Peyer's patch (tissue), 4 donors: ENCODE measurements around the gene GNB1L.

Experiments used
- POLR2A ChIP-seq, 2 donors: fragments of 450-650 bp; IDR thresholded peaks; one replicate each; pipeline ENCODE4 v1.5.1; 2017; ENCODE audit warnings: antibody characterized with exemption in 2 of 2, mild to moderate bottlenecking in 2 of 2, moderate library complexity in 2 of 2
- TF ChIP-seq, protein P1 (sequence below), 6 experiments: fragments of 450-650 bp in 4 of 6; fragments of 200-600 bp in 2 of 6; sonication (generic) in 1 of 6; IDR thresholded peaks; one replicate each; pipeline ENCODE4 v1.5.1; 2017 to 2019; ENCODE audit warnings: antibody characterized with exemption in 6 of 6, mild to moderate bottlenecking in 3 of 6, moderate library complexity in 1 of 6

DNA sequence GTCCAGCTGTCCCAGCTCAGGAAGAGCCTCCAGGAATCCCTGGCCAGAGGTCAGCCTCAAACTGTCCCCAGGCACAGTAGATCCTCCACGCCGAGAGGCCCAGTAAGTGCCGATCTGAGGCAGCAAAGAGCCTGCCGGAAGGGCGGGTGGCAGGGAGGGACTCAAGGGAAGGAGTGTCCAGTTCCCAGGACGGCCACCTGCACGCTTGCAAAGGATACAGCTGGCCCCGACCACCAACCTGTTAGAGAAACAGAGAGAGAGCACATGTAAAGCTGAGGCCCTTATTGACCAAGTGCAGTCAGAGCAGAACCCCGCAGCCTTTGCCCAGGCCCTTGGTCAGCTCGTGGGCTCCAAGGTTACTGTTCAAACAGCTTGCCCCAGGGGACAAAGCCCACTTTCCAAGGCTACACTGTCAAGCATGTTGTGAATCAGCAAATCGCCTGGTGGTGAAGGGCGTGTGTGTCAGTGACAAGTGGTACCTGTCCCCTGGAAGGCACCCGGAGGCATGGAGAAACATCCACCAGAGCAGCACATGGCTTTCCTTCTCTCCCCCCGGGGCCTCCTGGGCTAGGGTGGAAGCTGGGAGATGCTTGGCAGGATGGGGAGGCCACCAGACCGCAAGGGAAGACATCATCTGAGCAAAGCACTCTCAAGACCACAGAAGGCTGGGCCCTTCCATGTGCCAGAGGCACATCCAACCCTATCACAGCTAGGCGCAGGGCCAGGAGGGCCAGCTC is 44.3 kb upstream of the GNB1L start:
- TF ChIP-seq, protein P1, sequence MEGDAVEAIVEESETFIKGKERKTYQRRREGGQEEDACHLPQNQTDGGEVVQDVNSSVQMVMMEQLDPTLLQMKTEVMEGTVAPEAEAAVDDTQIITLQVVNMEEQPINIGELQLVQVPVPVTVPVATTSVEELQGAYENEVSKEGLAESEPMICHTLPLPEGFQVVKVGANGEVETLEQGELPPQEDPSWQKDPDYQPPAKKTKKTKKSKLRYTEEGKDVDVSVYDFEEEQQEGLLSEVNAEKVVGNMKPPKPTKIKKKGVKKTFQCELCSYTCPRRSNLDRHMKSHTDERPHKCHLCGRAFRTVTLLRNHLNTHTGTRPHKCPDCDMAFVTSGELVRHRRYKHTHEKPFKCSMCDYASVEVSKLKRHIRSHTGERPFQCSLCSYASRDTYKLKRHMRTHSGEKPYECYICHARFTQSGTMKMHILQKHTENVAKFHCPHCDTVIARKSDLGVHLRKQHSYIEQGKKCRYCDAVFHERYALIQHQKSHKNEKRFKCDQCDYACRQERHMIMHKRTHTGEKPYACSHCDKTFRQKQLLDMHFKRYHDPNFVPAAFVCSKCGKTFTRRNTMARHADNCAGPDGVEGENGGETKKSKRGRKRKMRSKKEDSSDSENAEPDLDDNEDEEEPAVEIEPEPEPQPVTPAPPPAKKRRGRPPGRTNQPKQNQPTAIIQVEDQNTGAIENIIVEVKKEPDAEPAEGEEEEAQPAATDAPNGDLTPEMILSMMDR (IDR thresholded peaks at IDR 0.05): no peak
- TF ChIP-seq POLR2A (IDR thresholded peaks at IDR 0.05): no peak
